Measurements from ENCODE around the gene KASH5. TPM values are rescaled to one million over a fixed set of nuclear protein-coding genes. Genes with fewer than 3 reads are reported as not detected.
"Not testable (repeated sequence)": the region's sequence is repeated elsewhere in the genome, so short reads cannot be mapped to it uniquely, and the experiment has no call there.

Gene KASH5
- total RNA-seq, 2 experiments from 2014 or later = not detected

DNA sequence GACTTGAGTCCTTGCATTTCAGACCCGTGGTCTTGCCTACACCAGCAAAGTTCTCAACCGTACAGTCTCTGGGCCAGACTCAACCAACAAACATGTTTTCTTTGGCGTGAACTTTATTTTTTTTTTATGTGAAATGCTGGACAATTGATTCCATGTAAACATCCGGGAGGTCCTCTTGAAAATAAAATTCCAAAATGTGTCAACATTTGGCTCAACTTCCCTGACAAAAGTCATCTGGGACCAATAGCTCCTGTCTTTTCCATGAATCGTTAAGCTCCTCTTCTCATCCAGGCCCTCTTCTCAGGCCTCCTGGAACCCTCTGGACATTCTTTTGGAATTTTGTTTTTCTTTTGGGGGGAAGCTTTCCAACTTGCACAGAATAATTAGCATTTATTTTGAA is 67.7 kb downstream of the KASH5 start:
- no peak for ATAC-seq
- ChIA-PET POLR2A (interaction anchor here (1.0 kb wide), 1 partner anchor 14 kb away, joined by 3 read pairs; no protein-coding TSS in a partner anchor), CTCF (interaction anchor here (1.1 to 8.6 kb wide), 2 partner anchors 15 to 21 kb away, joined by 3 to 114 read pairs; partner anchors contain the start of gene FLT3LG)
- Mint-ChIP-seq H3K4me3 (no peak overlapping the region), H3K9me3 (ENCODE audit: insufficient read depth) (no peaks in the 10 kb centered on the region), H3K4me1 (ENCODE audit: low read depth) (peaks cover 27% of the 10 kb centered on the region), H3K36me3 (ENCODE audit: low read depth) (peaks cover 22% of the 10 kb centered on the region), H3K27me3 (ENCODE audit: low read depth) (no peaks in the 10 kb centered on the region), H3K27ac (peak overlapping the region; percentile 10)
- no peak for DNase-seq

DNA sequence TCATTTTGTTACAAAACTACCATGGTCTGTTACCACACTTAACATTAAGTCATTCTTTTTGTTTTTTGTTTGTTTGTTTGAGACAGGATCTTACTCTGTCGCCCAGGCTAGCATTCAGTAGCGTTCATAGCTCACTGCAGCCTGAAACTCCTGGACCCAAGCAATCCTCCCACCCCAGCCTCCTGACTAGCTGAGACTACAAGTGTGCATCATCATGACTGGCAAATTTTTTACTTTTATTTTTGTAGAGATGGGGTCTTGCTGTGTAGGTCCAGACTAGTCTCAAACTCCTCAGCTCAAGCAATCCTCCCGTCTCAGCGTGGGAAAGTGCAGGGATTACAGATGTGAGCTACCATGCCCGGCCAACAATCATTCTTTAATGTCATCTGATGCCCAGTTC is 68.3 kb downstream of the KASH5 start:
- ChIA-PET POLR2A (interaction anchor here (1.0 kb wide), 1 partner anchor 13 kb away, joined by 3 read pairs; no protein-coding TSS in a partner anchor), CTCF (interaction anchor here (1.1 to 8.6 kb wide), 2 partner anchors 15 to 20 kb away, joined by 3 to 114 read pairs; partner anchors contain the start of gene FLT3LG)
- no peaks in the 10 kb centered on the region for H3K27me3 Mint-ChIP-seq (ENCODE audit: low read depth)
- ATAC-seq (no peak), DNase-seq (no peak)
- peaks cover 20% of the 10 kb centered on the region for H3K36me3 Mint-ChIP-seq (ENCODE audit: low read depth)
- H3K27ac Mint-ChIP-seq = peak overlapping the region; percentile 10
- no peak overlapping the region for H3K4me3 Mint-ChIP-seq
- H3K9me3 Mint-ChIP-seq (ENCODE audit: insufficient read depth) = no peaks in the 10 kb centered on the region
- H3K4me1 Mint-ChIP-seq (ENCODE audit: low read depth) = peaks cover 26% of the 10 kb centered on the region

- no peaks in the 10 kb centered on the region for H3K9me3 Mint-ChIP-seq (ENCODE audit: insufficient read depth)
- ATAC-seq (no peak), DNase-seq (no peak)
- H3K4me1 Mint-ChIP-seq (ENCODE audit: low read depth) = peaks cover 16% of the 10 kb centered on the region
- H3K4me3 Mint-ChIP-seq = no peak overlapping the region
- ChIA-PET POLR2A (interaction anchor here (1.0 kb wide), 1 partner anchor 11 kb away, joined by 3 read pairs; no protein-coding TSS in a partner anchor), CTCF (interaction anchor here (1.2 to 1.3 kb wide), 2 partner anchors 15 to 18 kb away, joined by 3 to 7 read pairs; partner anchors contain the start of gene FLT3LG)
- H3K27ac Mint-ChIP-seq = no peak overlapping the region
- H3K36me3 Mint-ChIP-seq (ENCODE audit: low read depth) = peaks cover 18% of the 10 kb centered on the region
- H3K27me3 Mint-ChIP-seq (ENCODE audit: low read depth) = no peaks in the 10 kb centered on the region
Measured at GRCh38 chr19:49458567-49458903, 70.5 kb downstream of the KASH5 start.

- Mint-ChIP-seq H3K4me1 (ENCODE audit: low read depth) (peaks cover 11% of the 10 kb centered on the region), H3K4me3 (no peak overlapping the region), H3K27ac (no peak overlapping the region), H3K36me3 (ENCODE audit: low read depth) (peaks cover 18% of the 10 kb centered on the region), H3K27me3 (ENCODE audit: low read depth) (no peaks in the 10 kb centered on the region), H3K9me3 (ENCODE audit: insufficient read depth) (no peaks in the 10 kb centered on the region)
- POLR2A ChIA-PET = no interaction called here
- CTCF ChIA-PET = no interaction called here
- DNase-seq (no peak), ATAC-seq (no peak)
Measured at GRCh38 chr19:49459388-49459787, 71.3 kb downstream of the KASH5 start.

DNA sequence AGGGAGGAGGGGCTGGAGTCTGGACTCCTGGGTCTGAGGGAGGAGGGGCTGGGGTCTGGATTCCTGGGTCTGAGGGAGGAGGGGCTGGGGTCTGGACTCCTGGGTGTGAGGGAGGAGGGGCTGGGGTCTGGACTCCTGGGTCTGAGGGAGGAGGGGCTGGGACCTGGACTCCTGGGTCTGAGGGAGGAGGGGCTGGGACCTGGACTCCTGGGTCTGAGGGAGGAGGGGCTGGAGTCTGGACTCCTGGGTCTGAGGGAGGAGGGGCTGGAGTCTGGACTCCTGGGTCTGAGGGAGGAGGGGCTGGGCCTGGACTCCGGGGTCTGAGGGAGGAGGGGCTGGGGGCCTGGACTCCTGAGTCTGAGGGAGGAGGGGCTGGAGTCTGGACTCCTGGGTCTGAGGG is 73.1 kb downstream of the KASH5 start:
- H3K27me3 Mint-ChIP-seq (ENCODE audit: low read depth); H3K9me3 Mint-ChIP-seq (ENCODE audit: insufficient read depth); H3K4me1 Mint-ChIP-seq (ENCODE audit: low read depth); POLR2A ChIA-PET; H3K4me3 Mint-ChIP-seq; DNase-seq; ATAC-seq; CTCF ChIA-PET; H3K27ac Mint-ChIP-seq: not testable (repeated sequence)
- peaks cover 15% of the 10 kb centered on the region for H3K36me3 Mint-ChIP-seq (ENCODE audit: low read depth)

DNA sequence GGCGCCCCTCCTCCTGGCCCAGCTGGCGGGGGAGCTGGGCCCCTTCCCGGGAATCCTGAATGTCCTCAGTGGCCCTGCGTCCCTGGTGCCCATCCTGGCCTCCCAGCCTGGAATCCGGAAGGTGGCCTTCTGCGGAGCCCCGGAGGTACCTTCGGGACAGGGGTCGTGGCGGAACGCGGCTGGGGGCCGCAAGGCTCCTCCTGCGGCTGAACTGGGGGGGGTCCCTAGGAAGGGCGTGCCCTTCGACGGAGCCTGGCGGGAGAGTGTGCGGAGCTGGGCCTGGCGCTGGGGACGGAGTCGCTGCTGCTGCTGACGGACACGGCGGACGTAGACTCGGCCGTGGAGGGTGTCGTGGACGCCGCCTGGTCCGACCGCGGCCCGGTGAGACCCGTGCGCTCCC is 73.6 kb downstream of the KASH5 start:
- H3K4me1 Mint-ChIP-seq (ENCODE audit: low read depth) = no peaks in the 10 kb centered on the region
- peaks cover 16% of the 10 kb centered on the region for H3K36me3 Mint-ChIP-seq (ENCODE audit: low read depth)
- H3K9me3 Mint-ChIP-seq (ENCODE audit: insufficient read depth) = no peaks in the 10 kb centered on the region
- ATAC-seq (no peak), DNase-seq (no peak)
- POLR2A ChIA-PET = no interaction called here
- H3K27me3 Mint-ChIP-seq (ENCODE audit: low read depth) = no peaks in the 10 kb centered on the region
- CTCF ChIA-PET = no interaction called here
- H3K4me3 Mint-ChIP-seq = no peak overlapping the region
- no peak overlapping the region for H3K27ac Mint-ChIP-seq

GRCh38 chr19:49462492-49462891 is 74.4 kb downstream of the KASH5 start:
- CTCF ChIA-PET = no interaction called here
- H3K27me3 Mint-ChIP-seq (ENCODE audit: low read depth) = no peaks in the 10 kb centered on the region
- DNase-seq = no peak
- POLR2A ChIA-PET = no interaction called here
- H3K4me3 Mint-ChIP-seq = no peak overlapping the region
- no peaks in the 10 kb centered on the region for H3K4me1 Mint-ChIP-seq (ENCODE audit: low read depth)
- no peaks in the 10 kb centered on the region for H3K9me3 Mint-ChIP-seq (ENCODE audit: insufficient read depth)
- H3K27ac Mint-ChIP-seq = peak overlapping the region; percentile 33
- peaks cover 13% of the 10 kb centered on the region for H3K36me3 Mint-ChIP-seq (ENCODE audit: low read depth)
- no peak for ATAC-seq

DNA sequence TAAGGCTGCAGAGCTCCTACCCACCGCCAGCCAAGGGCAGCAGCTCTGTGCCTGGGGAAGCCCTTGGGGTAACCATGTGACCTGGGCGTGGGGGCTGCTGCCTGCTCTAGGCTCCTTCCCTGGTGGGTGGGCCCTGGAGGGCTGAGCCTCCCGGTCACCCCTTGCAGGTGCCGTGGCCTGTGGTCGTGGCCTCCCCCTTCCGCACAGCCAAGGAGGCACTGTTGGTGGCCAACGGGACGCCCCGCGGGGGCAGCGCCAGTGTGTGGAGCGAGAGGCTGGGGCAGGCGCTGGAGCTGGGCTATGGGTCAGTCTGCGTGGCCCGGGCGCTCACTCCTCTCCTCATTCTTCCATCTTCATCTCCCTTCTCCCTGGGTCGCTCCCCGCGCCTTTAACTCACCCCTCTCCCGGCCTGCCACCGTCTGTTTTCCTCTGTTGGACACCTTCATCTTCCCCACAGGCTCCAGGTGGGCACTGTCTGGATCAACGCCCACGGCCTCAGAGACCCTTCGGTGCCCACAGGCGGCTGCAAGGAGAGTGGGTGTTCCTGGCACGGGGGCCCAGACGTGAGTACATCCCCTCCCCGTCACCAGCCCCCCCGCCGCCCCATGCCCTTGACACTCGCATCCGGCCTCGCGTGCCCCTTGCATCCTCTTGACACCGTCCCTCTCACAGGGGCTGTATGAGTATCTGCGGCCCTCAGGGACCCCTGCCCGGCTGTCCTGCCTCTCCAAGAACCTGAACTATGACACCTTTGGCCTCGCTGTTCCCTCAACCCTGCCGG is 76.1 kb downstream of the KASH5 start:
- Mint-ChIP-seq H3K4me1 (ENCODE audit: low read depth) (peaks cover 15% of the 10 kb centered on the region), H3K27me3 (ENCODE audit: low read depth) (no peaks in the 10 kb centered on the region), H3K9me3 (ENCODE audit: insufficient read depth) (no peaks in the 10 kb centered on the region), H3K36me3 (ENCODE audit: low read depth) (peaks cover 16% of the 10 kb centered on the region), H3K27ac (no peak overlapping the region), H3K4me3 (no peak overlapping the region)
- POLR2A ChIA-PET = interaction anchor here (0.7 to 2.1 kb wide), 2 partner anchors 11 to 180 kb away, joined by 3 to 10 read pairs; partner anchors contain the start of gene ALDH16A1
- no peak for ATAC-seq
- CTCF ChIA-PET = interaction anchor here (1.3 kb wide), 1 partner anchor 12 kb away, joined by 3 read pairs; no protein-coding TSS in a partner anchor
- no peak for DNase-seq

- Mint-ChIP-seq H3K36me3 (ENCODE audit: low read depth) (peaks cover 10% of the 10 kb centered on the region), H3K4me1 (ENCODE audit: low read depth) (peaks cover 26% of the 10 kb centered on the region), H3K27me3 (ENCODE audit: low read depth) (no peaks in the 10 kb centered on the region), H3K9me3 (ENCODE audit: insufficient read depth) (no peaks in the 10 kb centered on the region), H3K4me3 (no peak overlapping the region), H3K27ac (no peak overlapping the region)
- ChIA-PET CTCF (interaction anchor here (1.3 kb wide), 1 partner anchor 13 kb away, joined by 3 read pairs; no protein-coding TSS in a partner anchor), POLR2A (interaction anchor here (2.1 kb wide), 1 partner anchor 12 kb away, joined by 10 read pairs; the partner anchor contains the start of gene ALDH16A1)
- DNase-seq (no peak), ATAC-seq (no peak)
Measured at GRCh38 chr19:49465371-49465770, 77.3 kb downstream of the KASH5 start.

Other genes with a start within 250 kb of the KASH5 start
- not detected for gene HRC, start 232.9 kb upstream of the KASH5 start, total RNA-seq
- gene TRPM4, start 230.5 kb upstream of the KASH5 start, total RNA-seq = not detected
- 1 to 10 TPM; 3.4 to 3.5 TPM for gene SLC6A16, start 63.1 kb upstream of the KASH5 start, total RNA-seq
- gene CD37, start 52.8 kb upstream of the KASH5 start, total RNA-seq = 100 to 1,000 TPM; 162 to 176 TPM
- not detected for gene TEAD2, start 25.8 kb upstream of the KASH5 start, total RNA-seq
- not detected for gene DKKL1, start 24.4 kb upstream of the KASH5 start, total RNA-seq
- gene PTH2, start 35.2 kb downstream of the KASH5 start, total RNA-seq = not detected
- not detected for gene GFY, start 37.1 kb downstream of the KASH5 start, total RNA-seq
- gene SLC17A7, start 53.3 kb downstream of the KASH5 start, total RNA-seq = under 1 TPM in 1 of 2 experiments, not detected in 1; 0.16 TPM
- gene PIH1D1, start 63.6 kb downstream of the KASH5 start, total RNA-seq = 100 to 1,000 TPM; 128 to 129 TPM
- gene ALDH16A1, start 65.0 kb downstream of the KASH5 start, total RNA-seq = 10 to 100 TPM; 36.6 to 37.5 TPM
- 100 to 1,000 TPM; 280 to 297 TPM for gene FLT3LG, start 86.0 kb downstream of the KASH5 start, total RNA-seq
- gene RPL13A, start 99.4 kb downstream of the KASH5 start, total RNA-seq = 1,000 to 10,000 TPM; 1,992 to 2,019 TPM
- 1,000 to 10,000 TPM; 2,117 to 2,361 TPM for gene RPS11, start 108.2 kb downstream of the KASH5 start, total RNA-seq
- 1 to 10 TPM; 7.5 to 8.4 TPM for gene FCGRT, start 124.4 kb downstream of the KASH5 start, total RNA-seq
- 1 to 10 TPM; 1.9 to 2.8 TPM for gene RCN3, start 139.8 kb downstream of the KASH5 start, total RNA-seq
- gene NOSIP, start 192.3 kb downstream of the KASH5 start, total RNA-seq = 100 to 1,000 TPM; 147 to 159 TPM
- gene PRRG2, start 193.1 kb downstream of the KASH5 start, total RNA-seq = 1 to 10 TPM; 1.5 to 1.9 TPM
- gene PRR12, start 202.9 kb downstream of the KASH5 start, total RNA-seq = 10 to 100 TPM; 39.4 to 39.9 TPM